ENCODE measurements around the gene GJD3. TPM values are rescaled to one million over a fixed set of nuclear protein-coding genes. Genes with fewer than 3 reads are reported as not detected.

Gene GJD3
- total and polyA plus RNA-seq, 9 of the 15 experiments (the other 6 are each of a cell fraction or from before 2014, with no cell fraction given), result 0.17 to 0.38 TPM; not detected in 7

GRCh38 chr17:40343219-40344119 lies 21.1 kb downstream of the GJD3 start:
- H3K36me3 ChIP-seq (ENCODE audit: control insufficient read depth, insufficient read depth, low read length), result peaks cover 28% of the 10 kb centered on the region; the same call in 1 of the 3 replicates
- BruUV-seq (replicated peaks), result TSS peak; percentile 43
- 52% methylated on average over 15 of the region's 15 CpGs for WGBS (ENCODE audit: insufficient coverage, low coverage, missing lambda C conversion rate)
- ChIA-PET POLR2A (interaction anchor here (0.9 to 1.5 kb wide), 5 partner anchors 11 to 54 kb away, joined by 3 to 5 read pairs (median 3); no protein-coding TSS in a partner anchor), CTCF (ENCODE audit: low intra/inter-chr PET ratio) (no interaction called here)
- no peaks in the 10 kb centered on the region for H3K9me1 ChIP-seq (ENCODE audit: control insufficient read depth, insufficient read depth, low read length)
- intact Hi-C loops (cut with micrococcal nuclease) (loop anchor here (5.0 kb wide), 1 partner anchor 36 kb away; the partner anchor contains the start of gene RARA), in situ Hi-C loops (cut with MboI) (no loop called here)
- peak overlapping the region; percentile 60 for H3K4me3 ChIP-seq
- peak overlapping the region; percentile 91; the same call in 2 of the 3 replicates for H3K27ac ChIP-seq (ENCODE audit: extremely low read depth, low read depth, low read length)
- H3K9me3 ChIP-seq (replicated peaks; ENCODE audit: control insufficient read depth, insufficient read depth, low read depth, low read length), result no peaks in the 10 kb centered on the region
- no peaks in the 10 kb centered on the region for H3K27me3 ChIP-seq (ENCODE audit: control insufficient read depth in 2 of 2, insufficient read depth in 2 of 2, low read length in 2 of 2)
- peaks cover 50 to 63% of the 10 kb centered on the region in 2 experiments for H3K4me1 ChIP-seq (replicated peaks in 1 of 2; ENCODE audit: control insufficient read depth in 2 of 2, insufficient read depth in 2 of 2, low read length in 2 of 2)
- peak overlapping the region; percentile 83 for H3K4me2 ChIP-seq (ENCODE audit: insufficient read depth, low read length)
- DNase-seq (ENCODE audit: extremely low read depth in 1 of 4, low spot score in 3 of 4) (no peak), FAIRE-seq (no peak), ATAC-seq (no peak)
- H3K9ac ChIP-seq (ENCODE audit: insufficient read depth in 1 of 2, low read depth in 2 of 2, low read length in 2 of 2), result peak overlapping the region; percentile 70 to 89
- peaks cover 63% of the 10 kb centered on the region for H3K79me2 ChIP-seq (ENCODE audit: control insufficient read depth, insufficient read depth, low read length)
- H4K20me1 ChIP-seq (replicated peaks; ENCODE audit: control insufficient read depth, insufficient read depth, low read length), result no peaks in the 10 kb centered on the region; the same call in 1 of the 2 replicates
- H2AFZ ChIP-seq (ENCODE audit: low read depth, low read length), result no peak overlapping the region
- TF ChIP-seq PCBP1 (IDR thresholded peaks at IDR 0.05; ENCODE audit: low read depth, low read length, poor library complexity, severe bottlenecking), result no peak
- TF ChIP-seq NR2F6 (CRISPR knock-in tag; IDR thresholded peaks at IDR 0.05), result no peak
- peak in 1 of 2 experiments; percentile 23; a peak in 1 of 4 replicates for TF ChIP-seq NRF1 (conservative IDR thresholded peaks at IDR 0.05 in 1 of 2, IDR thresholded peaks at IDR 0.05 in 1 of 2)
- no peak for TF ChIP-seq CREB5 (CRISPR knock-in tag; IDR thresholded peaks at IDR 0.05)
- no peak for TF ChIP-seq ZNF780A (CRISPR knock-in tag; IDR thresholded peaks at IDR 0.05)
- peak; percentile 1; the same call in 1 of the 2 replicates for TF ChIP-seq EGR1 (conservative IDR thresholded peaks at IDR 0.05)
- no peak for TF ChIP-seq ZSCAN29 (IDR thresholded peaks at IDR 0.05)
- no peak for TF ChIP-seq ZNF707 (CRISPR knock-in tag; conservative IDR thresholded peaks at IDR 0.05)
- TF ChIP-seq TARDBP (IDR thresholded peaks at IDR 0.05), result no peak
- no peak for TF ChIP-seq ILK (tag; IDR thresholded peaks at IDR 0.05; ENCODE audit: borderline replicate concordance, low read depth)
- TF ChIP-seq HDAC1 (IDR thresholded peaks at IDR 0.05), result no peak
- TF ChIP-seq RBBP5 (IDR thresholded peaks at IDR 0.05; ENCODE audit: borderline replicate concordance, insufficient read depth, low read length, poor library complexity, severe bottlenecking), result no peak
- no peak for TF ChIP-seq NR3C1 (CRISPR knock-in tag; IDR thresholded peaks at IDR 0.05)
- no peak for TF ChIP-seq ETV1 (tag; conservative IDR thresholded peaks at IDR 0.05; ENCODE audit: low read depth)
- no peak for TF ChIP-seq FOXK2 (conservative IDR thresholded peaks at IDR 0.05 in 1 of 2, IDR thresholded peaks at IDR 0.05 in 1 of 2; ENCODE audit: low read depth in 2 of 2)
- TF ChIP-seq, protein P1, sequence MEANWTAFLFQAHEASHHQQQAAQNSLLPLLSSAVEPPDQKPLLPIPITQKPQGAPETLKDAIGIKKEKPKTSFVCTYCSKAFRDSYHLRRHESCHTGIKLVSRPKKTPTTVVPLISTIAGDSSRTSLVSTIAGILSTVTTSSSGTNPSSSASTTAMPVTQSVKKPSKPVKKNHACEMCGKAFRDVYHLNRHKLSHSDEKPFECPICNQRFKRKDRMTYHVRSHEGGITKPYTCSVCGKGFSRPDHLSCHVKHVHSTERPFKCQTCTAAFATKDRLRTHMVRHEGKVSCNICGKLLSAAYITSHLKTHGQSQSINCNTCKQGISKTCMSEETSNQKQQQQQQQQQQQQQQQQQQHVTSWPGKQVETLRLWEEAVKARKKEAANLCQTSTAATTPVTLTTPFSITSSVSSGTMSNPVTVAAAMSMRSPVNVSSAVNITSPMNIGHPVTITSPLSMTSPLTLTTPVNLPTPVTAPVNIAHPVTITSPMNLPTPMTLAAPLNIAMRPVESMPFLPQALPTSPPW (CRISPR knock-in tag; IDR thresholded peaks at IDR 0.05), result peak; percentile 35
- TF ChIP-seq ELF4 (CRISPR knock-in tag; IDR thresholded peaks at IDR 0.05), result no peak

Data from K562 (cell line).